ENCODE results near the gene CETN2. TPM values are rescaled to one million over a fixed set of nuclear protein-coding genes. Genes with fewer than 3 reads are reported as not detected.
"Not testable (repeated sequence)": the region's sequence is repeated elsewhere in the genome, so short reads cannot be mapped to it uniquely, and the experiment has no call there.

Gene CETN2
- total RNA-seq, 1 experiment from 2014 or later: 24.6 TPM

DNA sequence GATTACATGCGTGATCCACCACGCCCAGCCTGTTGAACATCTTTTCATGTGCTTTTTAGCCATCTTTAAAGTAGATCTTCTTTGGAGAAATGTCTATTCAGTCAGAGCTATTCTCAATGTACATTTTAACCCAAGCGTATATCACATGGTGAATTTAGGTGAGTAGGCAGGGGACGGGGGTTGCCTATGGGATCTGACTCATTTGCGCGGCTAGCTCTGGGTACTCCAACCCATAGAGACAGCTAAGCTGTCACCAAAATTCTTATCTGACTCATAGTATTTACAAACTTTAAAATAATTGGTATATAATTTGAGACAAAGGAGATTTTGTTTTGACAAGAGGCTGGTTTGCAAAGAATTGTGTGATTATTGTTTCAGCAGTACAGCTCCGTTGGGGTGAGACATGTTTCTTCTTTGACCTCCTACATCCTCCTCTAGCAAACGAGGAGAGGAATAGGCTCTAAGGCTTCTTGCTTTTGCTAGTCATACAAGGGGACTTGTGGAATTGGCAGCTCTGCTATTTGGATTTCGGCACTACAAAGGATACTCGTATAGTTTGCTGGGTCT, 12.3 kb upstream of the CETN2 start:
- H3K56ac ChIP-seq (ENCODE audit: insufficient read length, low read depth, low read length): no peak overlapping the region
- H3K4me3 Mint-ChIP-seq: no peak overlapping the region
- H3K36me3 Mint-ChIP-seq (ENCODE audit: insufficient read depth in 1 of 3, low read depth in 3 of 3): peaks cover 11 to 31% (median 14%) of the 10 kb centered on the region in 3 experiments; a peak in 5 of 7 replicates
- peaks cover 17% of the 10 kb centered on the region in 2 experiments; a peak in 3 of 4 replicates for H3K4me1 Mint-ChIP-seq
- no peak overlapping the region for H3T11ph ChIP-seq (ENCODE audit: low read length)
- no CpG with 5 or more reads among the region's 10 CpGs for WGBS (ENCODE audit: extremely low coverage, insufficient read length, low lambda C conversion rate)
- H2BK5ac ChIP-seq (ENCODE audit: insufficient read length, low read length): no peak overlapping the region
- H2AFZ ChIP-seq (ENCODE audit: low read length): no peak overlapping the region
- H3K4ac ChIP-seq (ENCODE audit: low read depth, low read length): no peak overlapping the region
- no peak overlapping the region for H2BK20ac ChIP-seq (ENCODE audit: low read depth, low read length, poor library complexity, severe bottlenecking)
- H4K91ac ChIP-seq (ENCODE audit: insufficient read length, low read depth, low read length): no peak overlapping the region
- no peak overlapping the region for H3K14ac ChIP-seq (ENCODE audit: insufficient read depth, low read length)
- no peak overlapping the region for H3K18ac ChIP-seq (ENCODE audit: insufficient read length, low read depth, low read length)
- no peaks in the 10 kb centered on the region for H3K23me2 ChIP-seq (ENCODE audit: insufficient read length, low read depth, low read length, poor library complexity, severe bottlenecking)
- H3K27me3 ChIP-seq (ENCODE audit: insufficient read depth, low read length): no peaks in the 10 kb centered on the region
- peaks cover 36% of the 10 kb centered on the region for H3K9me3 ChIP-seq (ENCODE audit: control insufficient read depth, low read depth, low read length)
- H3K23ac ChIP-seq (ENCODE audit: insufficient read length, low read depth, low read length): no peak overlapping the region
- no peak for DNase-seq
- H4K8ac ChIP-seq (replicated peaks; ENCODE audit: insufficient read length, low read depth, low read length): no peak overlapping the region
- H4K5ac ChIP-seq (ENCODE audit: insufficient read length, low read depth, low read length): no peak overlapping the region
- H2BK12ac ChIP-seq (ENCODE audit: insufficient read length, low read depth, low read length): no peak overlapping the region
- H3K9me3 Mint-ChIP-seq: peaks cover 64 to 67% of the 10 kb centered on the region in 2 experiments
- H3K4me1 ChIP-seq (ENCODE audit: insufficient read depth, low read length): no peaks in the 10 kb centered on the region
- H2BK15ac ChIP-seq (ENCODE audit: low read depth, low read length): no peak overlapping the region
- peaks cover 6% of the 10 kb centered on the region; the same call in 1 of the 2 replicates for H3K79me2 ChIP-seq (ENCODE audit: insufficient read depth, low read length)
- H4K20me1 ChIP-seq (ENCODE audit: control insufficient read depth, insufficient read depth, insufficient read length): no peaks in the 10 kb centered on the region
- TF ChIP-seq, protein P1, sequence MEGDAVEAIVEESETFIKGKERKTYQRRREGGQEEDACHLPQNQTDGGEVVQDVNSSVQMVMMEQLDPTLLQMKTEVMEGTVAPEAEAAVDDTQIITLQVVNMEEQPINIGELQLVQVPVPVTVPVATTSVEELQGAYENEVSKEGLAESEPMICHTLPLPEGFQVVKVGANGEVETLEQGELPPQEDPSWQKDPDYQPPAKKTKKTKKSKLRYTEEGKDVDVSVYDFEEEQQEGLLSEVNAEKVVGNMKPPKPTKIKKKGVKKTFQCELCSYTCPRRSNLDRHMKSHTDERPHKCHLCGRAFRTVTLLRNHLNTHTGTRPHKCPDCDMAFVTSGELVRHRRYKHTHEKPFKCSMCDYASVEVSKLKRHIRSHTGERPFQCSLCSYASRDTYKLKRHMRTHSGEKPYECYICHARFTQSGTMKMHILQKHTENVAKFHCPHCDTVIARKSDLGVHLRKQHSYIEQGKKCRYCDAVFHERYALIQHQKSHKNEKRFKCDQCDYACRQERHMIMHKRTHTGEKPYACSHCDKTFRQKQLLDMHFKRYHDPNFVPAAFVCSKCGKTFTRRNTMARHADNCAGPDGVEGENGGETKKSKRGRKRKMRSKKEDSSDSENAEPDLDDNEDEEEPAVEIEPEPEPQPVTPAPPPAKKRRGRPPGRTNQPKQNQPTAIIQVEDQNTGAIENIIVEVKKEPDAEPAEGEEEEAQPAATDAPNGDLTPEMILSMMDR (conservative IDR thresholded peaks at IDR 0.05): no peak
- H2AK5ac ChIP-seq (ENCODE audit: insufficient read length, low read length): no peak overlapping the region
- no peak overlapping the region for H3K9ac ChIP-seq (ENCODE audit: extremely low read depth, insufficient read length, low read length)
- H3K4me2 ChIP-seq (ENCODE audit: insufficient read depth, insufficient read length, low read length): no peak overlapping the region
- no peak overlapping the region for H3K27ac Mint-ChIP-seq
- H2BK120ac ChIP-seq (ENCODE audit: low read depth, low read length, poor library complexity, severe bottlenecking): no peak overlapping the region
- no peak overlapping the region for H3K27ac ChIP-seq (ENCODE audit: insufficient read length, low read depth, low read length)
- H3K79me1 ChIP-seq (ENCODE audit: insufficient read depth, low read depth, low read length, poor library complexity, severe bottlenecking): no peaks in the 10 kb centered on the region
- no peaks in the 10 kb centered on the region for H3K27me3 Mint-ChIP-seq (ENCODE audit: low read depth)

DNA sequence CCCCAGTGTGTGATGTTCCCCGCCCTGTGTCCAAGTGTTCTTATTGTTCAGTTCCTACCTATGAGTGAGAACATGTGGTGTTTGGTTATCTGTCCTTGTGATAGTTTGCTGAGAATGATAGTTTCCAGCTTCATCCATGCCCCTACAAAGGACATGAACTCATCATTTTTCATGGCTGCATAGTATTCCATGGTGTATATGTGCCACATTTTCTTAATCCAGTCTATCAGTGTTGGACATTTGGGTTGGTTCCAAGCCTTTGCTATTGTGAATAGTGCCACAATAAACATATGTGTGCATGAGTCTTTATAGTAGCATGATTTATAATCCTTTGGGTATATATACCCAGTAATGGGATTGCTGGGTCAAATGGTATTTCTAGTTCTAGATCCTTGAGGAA, 4.9 kb upstream of the CETN2 start:
- H3K4me3 Mint-ChIP-seq; H4K5ac ChIP-seq (ENCODE audit: insufficient read length, low read depth, low read length); H3K4me2 ChIP-seq (ENCODE audit: insufficient read depth, insufficient read length, low read length); H3K4ac ChIP-seq (ENCODE audit: low read depth, low read length); H3K23me2 ChIP-seq (ENCODE audit: insufficient read length, low read depth, low read length, poor library complexity, severe bottlenecking); H3K79me1 ChIP-seq (ENCODE audit: insufficient read depth, low read depth, low read length, poor library complexity, severe bottlenecking); H2AFZ ChIP-seq (ENCODE audit: low read length); H3K4me1 ChIP-seq (ENCODE audit: insufficient read depth, low read length); H2BK12ac ChIP-seq (ENCODE audit: insufficient read length, low read depth, low read length); H3K56ac ChIP-seq (ENCODE audit: insufficient read length, low read depth, low read length); H3K27ac ChIP-seq (ENCODE audit: insufficient read length, low read depth, low read length); H4K8ac ChIP-seq (replicated peaks; ENCODE audit: insufficient read length, low read depth, low read length); H2BK5ac ChIP-seq (ENCODE audit: insufficient read length, low read length); H3K23ac ChIP-seq (ENCODE audit: insufficient read length, low read depth, low read length); H3K14ac ChIP-seq (ENCODE audit: insufficient read depth, low read length); H3K27me3 ChIP-seq (ENCODE audit: insufficient read depth, low read length); H2BK15ac ChIP-seq (ENCODE audit: low read depth, low read length); H3K27ac Mint-ChIP-seq; DNase-seq; H4K91ac ChIP-seq (ENCODE audit: insufficient read length, low read depth, low read length); H2BK20ac ChIP-seq (ENCODE audit: low read depth, low read length, poor library complexity, severe bottlenecking); H3K27me3 Mint-ChIP-seq (ENCODE audit: low read depth); H4K20me1 ChIP-seq (ENCODE audit: control insufficient read depth, insufficient read depth, insufficient read length); H2AK5ac ChIP-seq (ENCODE audit: insufficient read length, low read length); H3T11ph ChIP-seq (ENCODE audit: low read length); H3K9ac ChIP-seq (ENCODE audit: extremely low read depth, insufficient read length, low read length); H3K18ac ChIP-seq (ENCODE audit: insufficient read length, low read depth, low read length); H2BK120ac ChIP-seq (ENCODE audit: low read depth, low read length, poor library complexity, severe bottlenecking): not testable (repeated sequence)
- WGBS (ENCODE audit: extremely low coverage, insufficient read length, low lambda C conversion rate): no CpG with 5 or more reads among the region's 1 CpG
- Mint-ChIP-seq H3K36me3 (ENCODE audit: insufficient read depth in 1 of 3, low read depth in 3 of 3) (peaks cover 37 to 42% (median 37%) of the 10 kb centered on the region in 3 experiments), H3K9me3 (peaks cover 72 to 75% of the 10 kb centered on the region in 2 experiments), H3K4me1 (peaks cover 15 to 27% of the 10 kb centered on the region in 2 experiments)
- Histone ChIP-seq H3K9me3 (ENCODE audit: control insufficient read depth, low read depth, low read length) (peaks cover 28% of the 10 kb centered on the region), H3K79me2 (ENCODE audit: insufficient read depth, low read length) (peaks cover 16% of the 10 kb centered on the region; the same call in 1 of the 2 replicates)
